Measurements from ENCODE around the gene LUZP2. TPM values are rescaled to one million over a fixed set of nuclear protein-coding genes. Genes with fewer than 3 reads are reported as not detected.

The LUZP2 gene
- polyA plus RNA-seq, 1 donor from 2014 or later = 15.5 TPM

GRCh38 chr11:24513479-24514218 lies 16.8 kb downstream of the LUZP2 start:
- no peak for TF ChIP-seq MXI1 (conservative IDR thresholded peaks at IDR 0.05; ENCODE audit: poor library complexity, severe bottlenecking)
- no peak for TF ChIP-seq EZH2 (IDR thresholded peaks at IDR 0.05; ENCODE audit: borderline replicate concordance, insufficient read depth, low read length, poor library complexity, severe bottlenecking)
- no peaks in the 10 kb centered on the region for H3K9me2 ChIP-seq (ENCODE audit: insufficient read depth, low read length)
- no peaks in the 10 kb centered on the region for H3F3A ChIP-seq (ENCODE audit: insufficient read depth, low read length, poor library complexity, severe bottlenecking)
- no peak overlapping the region for H3K27ac ChIP-seq (ENCODE audit: low read length)
- no peak overlapping the region for H3K9ac ChIP-seq (ENCODE audit: low read length)
- H3K4me2 ChIP-seq (ENCODE audit: low read length) = no peak overlapping the region
- no peak overlapping the region for H2AFZ ChIP-seq (ENCODE audit: low read depth, low read length)
- H3K4me3 ChIP-seq (ENCODE audit: low read length) = no peak overlapping the region
- H3K9me3 ChIP-seq (ENCODE audit: low read length) = no peaks in the 10 kb centered on the region
- no peaks in the 10 kb centered on the region for H3K27me3 ChIP-seq (ENCODE audit: insufficient read depth, low read depth, low read length)
- H4K20me1 ChIP-seq (ENCODE audit: insufficient read depth) = no peaks in the 10 kb centered on the region
- no peaks in the 10 kb centered on the region for H3K36me3 ChIP-seq (ENCODE audit: insufficient read depth, low read length)
- no peaks in the 10 kb centered on the region for H3K79me2 ChIP-seq (replicated peaks; ENCODE audit: insufficient read depth, low read length)

- no peaks in the 10 kb centered on the region for H3K79me2 ChIP-seq (replicated peaks; ENCODE audit: insufficient read depth, low read length)
- H3K27ac ChIP-seq (ENCODE audit: low read length) = no peak overlapping the region
- no peaks in the 10 kb centered on the region for H3K9me2 ChIP-seq (ENCODE audit: insufficient read depth, low read length)
- H3K27me3 ChIP-seq (ENCODE audit: insufficient read depth, low read depth, low read length) = no peaks in the 10 kb centered on the region
- no peaks in the 10 kb centered on the region for H4K20me1 ChIP-seq (ENCODE audit: insufficient read depth)
- H2AFZ ChIP-seq (ENCODE audit: low read depth, low read length) = no peak overlapping the region
- H3K9ac ChIP-seq (ENCODE audit: low read length) = no peak overlapping the region
- H3F3A ChIP-seq (ENCODE audit: insufficient read depth, low read length, poor library complexity, severe bottlenecking) = no peaks in the 10 kb centered on the region
- no peak overlapping the region for H3K4me2 ChIP-seq (ENCODE audit: low read length)
- no peak overlapping the region for H3K4me3 ChIP-seq (ENCODE audit: low read length)
- no peaks in the 10 kb centered on the region for H3K9me3 ChIP-seq (ENCODE audit: low read length)
- H3K36me3 ChIP-seq (ENCODE audit: insufficient read depth, low read length) = no peaks in the 10 kb centered on the region
- TF ChIP-seq REST (IDR thresholded peaks at IDR 0.05; ENCODE audit: borderline replicate concordance) (no peak), SMC3 (conservative IDR thresholded peaks at IDR 0.05; ENCODE audit: poor library complexity) (no peak), TAF1 (IDR thresholded peaks at IDR 0.05; ENCODE audit: low read depth) (no peak)
Measured at GRCh38 chr11:24514219-24514594, 17.4 kb downstream of the LUZP2 start.

- H3F3A ChIP-seq (ENCODE audit: insufficient read depth, low read length, poor library complexity, severe bottlenecking) = no peaks in the 10 kb centered on the region
- H3K9ac ChIP-seq (ENCODE audit: low read length) = no peak overlapping the region
- H4K20me1 ChIP-seq (ENCODE audit: insufficient read depth) = no peaks in the 10 kb centered on the region
- H3K4me3 ChIP-seq (ENCODE audit: low read length) = no peak overlapping the region
- H3K36me3 ChIP-seq (ENCODE audit: insufficient read depth, low read length) = no peaks in the 10 kb centered on the region
- no peaks in the 10 kb centered on the region for H3K27me3 ChIP-seq (ENCODE audit: insufficient read depth, low read depth, low read length)
- no peak for TF ChIP-seq MXI1 (conservative IDR thresholded peaks at IDR 0.05; ENCODE audit: poor library complexity, severe bottlenecking)
- no peak for TF ChIP-seq SMC3 (conservative IDR thresholded peaks at IDR 0.05; ENCODE audit: poor library complexity)
- no peak for TF ChIP-seq TAF1 (IDR thresholded peaks at IDR 0.05; ENCODE audit: low read depth)
- no peak for TF ChIP-seq EZH2 (IDR thresholded peaks at IDR 0.05; ENCODE audit: borderline replicate concordance, insufficient read depth, low read length, poor library complexity, severe bottlenecking)
- no peaks in the 10 kb centered on the region for H3K9me3 ChIP-seq (ENCODE audit: low read length)
- no peaks in the 10 kb centered on the region for H3K79me2 ChIP-seq (replicated peaks; ENCODE audit: insufficient read depth, low read length)
- H3K27ac ChIP-seq (ENCODE audit: low read length) = no peak overlapping the region
- no peak overlapping the region for H2AFZ ChIP-seq (ENCODE audit: low read depth, low read length)
- H3K4me2 ChIP-seq (ENCODE audit: low read length) = no peak overlapping the region
- no peaks in the 10 kb centered on the region for H3K9me2 ChIP-seq (ENCODE audit: insufficient read depth, low read length)
Measured at GRCh38 chr11:24515632-24516031, 18.8 kb downstream of the LUZP2 start.

Measured in neural cell (in vitro differentiated cells).